Uterus (tissue), 4 donors: ENCODE results near the gene BBS9. TPM values are rescaled to one million over a fixed set of nuclear protein-coding genes. Genes with fewer than 3 reads are reported as not detected.
"Not testable (repeated sequence)": the region's sequence is repeated elsewhere in the genome, so short reads cannot be mapped to it uniquely, and the experiment has no call there.

Experiments
- DNase-seq, 2 donors: peaks; one replicate each; pipeline ENCODE4 v3.0.0-alpha.2; 2019 to 2020
- H3K27ac ChIP-seq, 2 donors: fragments of 200-600 bp; sonication (generic); 1 replicate in 1 of 2; 2 replicates in 1 of 2; pipeline ENCODE4 v1.5.1; 2016 to 2018
- H3K27me3 ChIP-seq, 2 donors: fragments of 200-600 bp; sonication (generic); one replicate each; pipeline ENCODE4 v1.5.1; 2018 to 2019; ENCODE audit warnings: control low read depth in 1 of 2
- H3K36me3 ChIP-seq, 2 donors: fragments of 200-600 bp; sonication (generic); one replicate each; pipeline ENCODE4 v1.5.1; 2019; ENCODE audit warnings: control low read depth in 1 of 2
- H3K4me1 ChIP-seq, 2 donors: fragments of 200-600 bp; sonication (generic); one replicate each; pipeline ENCODE4 v1.5.1; 2018 to 2019; ENCODE audit warnings: control low read depth in 1 of 2
- H3K4me3 ChIP-seq, 2 donors: fragments of 200-600 bp; sonication (generic); 1 replicate in 1 of 2; 2 replicates in 1 of 2; pipeline ENCODE4 v1.5.1; 2018 to 2019; ENCODE audit warnings: mild to moderate bottlenecking in 1 of 2
- H3K9me3 ChIP-seq, 2 donors: fragments of 200-600 bp; sonication (generic); one replicate each; pipeline ENCODE4 v1.5.1; 2019; ENCODE audit warnings: control low read depth in 1 of 2
- POLR2A ChIP-seq, 2 donors: fragments of 450-650 bp; IDR thresholded peaks; one replicate each; pipeline ENCODE4 v1.6.1; 2016; ENCODE audit warnings: antibody characterized with exemption in 2 of 2, mild to moderate bottlenecking in 1 of 2, moderate library complexity in 1 of 2
- intact Hi-C: fragments of 100-400 bp; cut with DNase I; formaldehyde crosslinking; loops from one replicate; pipeline ENCODE4 v1.15.1; 2023; ENCODE audit warnings: low total_unique reads
- total RNA-seq, 4 donors: library from RNA; depleted of rRNA in 3 of 4; stranded (reverse); fragments of >200 nt in 3 of 4; gene quantifications; one replicate each; pipeline versions ENCODE4 v1.1.0 to v1.2.4, GENCODE V29; 2014 to 2023
- TF ChIP-seq, protein P1 (sequence below), 4 experiments: fragments of 200-600 bp in 2 of 4; fragments of 450-650 bp in 2 of 4; sonication (generic) in 2 of 4; IDR thresholded peaks; one replicate each; pipeline ENCODE4 v1.5.1; 2016 to 2019; ENCODE audit warnings: antibody characterized with exemption in 4 of 4, mild to moderate bottlenecking in 2 of 4, moderate library complexity in 1 of 4
- donor health status: DM: yes; HTN: yes; CAD: no.

Gene BBS9
- total RNA-seq, 4 donors from 2014 or later = 24.1 to 77.4 (median 39.4) TPM

DNA sequence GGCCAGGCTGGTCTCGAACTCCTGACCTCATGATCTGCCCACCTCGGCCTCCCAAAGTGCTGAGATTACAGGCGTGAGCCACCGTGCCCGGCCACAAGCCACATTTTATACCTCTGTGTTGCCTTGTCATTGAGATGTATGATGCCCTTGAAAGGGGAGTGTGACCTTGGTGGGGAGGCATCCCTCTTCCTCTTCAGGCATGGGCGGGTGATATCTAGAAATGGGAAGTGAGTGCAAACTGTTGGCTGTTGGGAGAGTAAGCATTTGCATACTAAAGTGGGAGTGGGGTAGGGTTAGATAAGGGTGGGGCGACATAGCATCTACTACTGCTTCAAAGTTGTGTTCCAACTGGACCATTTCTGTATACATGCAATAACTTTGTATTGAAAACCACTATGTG is 40.2 kb upstream of the BBS9 start:
- H3K27ac ChIP-seq = no peak overlapping the region
- intact Hi-C loops = no loop called here

DNA sequence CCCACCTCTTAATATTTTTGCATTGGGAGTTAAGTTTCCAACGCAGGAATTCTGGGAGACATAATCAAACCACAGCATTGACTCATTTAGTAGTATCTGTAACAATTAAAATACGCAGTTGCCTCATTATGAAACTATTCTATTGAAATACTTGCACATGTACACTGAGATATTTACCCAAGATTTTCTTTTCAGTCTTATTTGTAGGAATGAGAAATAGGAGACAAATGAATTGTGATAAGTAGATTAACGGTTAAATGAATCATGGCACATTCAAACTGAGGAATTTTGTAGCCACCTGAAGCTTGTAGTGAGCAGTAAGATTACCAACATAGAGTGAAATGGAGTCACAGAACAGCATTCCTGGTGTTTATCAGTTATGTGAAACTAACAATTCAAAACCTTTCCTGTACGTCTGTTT is 38.2 kb upstream of the BBS9 start:
- Histone ChIP-seq H3K9me3 (no peaks in the 10 kb centered on the region), H3K27ac (no peak overlapping the region), H3K36me3 (no peaks in the 10 kb centered on the region), H3K4me3 (no peak overlapping the region), H3K4me1 (no peaks in the 10 kb centered on the region), H3K27me3 (no peaks in the 10 kb centered on the region)
- DNase-seq = no peak
- TF ChIP-seq, protein P1, sequence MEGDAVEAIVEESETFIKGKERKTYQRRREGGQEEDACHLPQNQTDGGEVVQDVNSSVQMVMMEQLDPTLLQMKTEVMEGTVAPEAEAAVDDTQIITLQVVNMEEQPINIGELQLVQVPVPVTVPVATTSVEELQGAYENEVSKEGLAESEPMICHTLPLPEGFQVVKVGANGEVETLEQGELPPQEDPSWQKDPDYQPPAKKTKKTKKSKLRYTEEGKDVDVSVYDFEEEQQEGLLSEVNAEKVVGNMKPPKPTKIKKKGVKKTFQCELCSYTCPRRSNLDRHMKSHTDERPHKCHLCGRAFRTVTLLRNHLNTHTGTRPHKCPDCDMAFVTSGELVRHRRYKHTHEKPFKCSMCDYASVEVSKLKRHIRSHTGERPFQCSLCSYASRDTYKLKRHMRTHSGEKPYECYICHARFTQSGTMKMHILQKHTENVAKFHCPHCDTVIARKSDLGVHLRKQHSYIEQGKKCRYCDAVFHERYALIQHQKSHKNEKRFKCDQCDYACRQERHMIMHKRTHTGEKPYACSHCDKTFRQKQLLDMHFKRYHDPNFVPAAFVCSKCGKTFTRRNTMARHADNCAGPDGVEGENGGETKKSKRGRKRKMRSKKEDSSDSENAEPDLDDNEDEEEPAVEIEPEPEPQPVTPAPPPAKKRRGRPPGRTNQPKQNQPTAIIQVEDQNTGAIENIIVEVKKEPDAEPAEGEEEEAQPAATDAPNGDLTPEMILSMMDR (IDR thresholded peaks at IDR 0.05) = no peak
- no peak for TF ChIP-seq POLR2A (IDR thresholded peaks at IDR 0.05)
- intact Hi-C loops = no loop called here

More for the DNA sequence above, 40.2 kb upstream of the BBS9 start:
- H3K36me3 ChIP-seq = no peaks in the 10 kb centered on the region
- H3K4me1 ChIP-seq = no peaks in the 10 kb centered on the region
- H3K9me3 ChIP-seq = no peaks in the 10 kb centered on the region
- H3K4me3 ChIP-seq = no peak overlapping the region
- DNase-seq = no peak
- H3K27me3 ChIP-seq = no peaks in the 10 kb centered on the region
- TF ChIP-seq POLR2A (IDR thresholded peaks at IDR 0.05) = no peak
- TF ChIP-seq, protein P1 (IDR thresholded peaks at IDR 0.05) = no peak

DNA sequence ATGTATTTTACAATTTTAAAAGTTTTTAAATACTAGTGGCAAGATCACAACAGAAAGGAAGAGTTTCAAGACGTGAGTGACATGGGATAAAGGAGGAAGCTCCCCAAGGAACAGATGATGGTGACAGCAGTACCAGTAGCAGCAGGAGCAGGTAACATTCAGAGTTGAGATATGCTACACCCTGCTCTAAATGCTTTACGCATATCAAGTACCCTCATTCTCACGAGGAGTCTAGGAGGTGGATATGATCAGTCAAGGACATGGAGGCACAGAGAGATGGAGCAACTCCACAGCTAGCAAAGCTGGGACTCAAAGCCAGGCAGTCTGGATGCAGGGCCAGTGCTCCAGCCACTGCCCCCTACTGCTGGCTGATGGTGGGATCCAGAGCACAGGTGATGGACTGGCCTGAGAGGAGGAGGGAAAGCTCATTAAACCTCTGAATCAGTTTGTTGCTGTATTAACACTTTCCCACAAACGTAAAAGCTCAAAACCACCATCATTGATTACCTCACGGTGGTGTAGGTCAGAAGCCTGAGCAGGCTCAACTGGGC is 37.6 kb upstream of the BBS9 start:
- no peaks in the 10 kb centered on the region for H3K4me1 ChIP-seq
- TF ChIP-seq, protein P1 (IDR thresholded peaks at IDR 0.05) = no peak
- TF ChIP-seq POLR2A (IDR thresholded peaks at IDR 0.05) = no peak
- H3K9me3 ChIP-seq = no peaks in the 10 kb centered on the region
- H3K4me3 ChIP-seq = no peak overlapping the region
- intact Hi-C loops = no loop called here
- no peak overlapping the region for H3K27ac ChIP-seq
- no peaks in the 10 kb centered on the region for H3K36me3 ChIP-seq
- no peak for DNase-seq
- no peaks in the 10 kb centered on the region for H3K27me3 ChIP-seq

DNA sequence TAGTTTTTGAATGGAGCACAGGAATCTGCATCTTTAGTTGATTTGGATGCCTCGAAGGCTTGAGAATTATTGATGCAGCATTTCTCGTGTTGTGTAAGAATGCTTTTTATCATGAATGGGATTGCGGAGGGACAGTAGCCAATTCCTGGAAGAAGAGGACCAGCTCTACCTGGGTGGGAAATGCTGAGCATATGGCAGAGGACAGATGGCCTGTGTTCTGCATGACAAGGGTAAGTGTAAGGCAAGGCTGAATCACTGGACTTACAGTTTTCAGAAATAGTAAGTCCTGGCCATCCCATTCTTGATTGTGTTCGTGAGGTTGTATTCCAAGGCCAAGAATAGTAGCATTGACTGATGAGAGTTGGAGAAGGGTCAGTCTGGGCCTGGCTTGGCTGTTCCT is 36.1 kb upstream of the BBS9 start:
- no peaks in the 10 kb centered on the region for H3K4me1 ChIP-seq
- no peak for DNase-seq
- H3K36me3 ChIP-seq = no peaks in the 10 kb centered on the region
- no peaks in the 10 kb centered on the region for H3K9me3 ChIP-seq
- H3K27ac ChIP-seq = no peak overlapping the region
- no peaks in the 10 kb centered on the region for H3K27me3 ChIP-seq
- intact Hi-C loops = no loop called here
- H3K4me3 ChIP-seq = no peak overlapping the region
- TF ChIP-seq, protein P1 (IDR thresholded peaks at IDR 0.05) = no peak
- no peak for TF ChIP-seq POLR2A (IDR thresholded peaks at IDR 0.05)

DNA sequence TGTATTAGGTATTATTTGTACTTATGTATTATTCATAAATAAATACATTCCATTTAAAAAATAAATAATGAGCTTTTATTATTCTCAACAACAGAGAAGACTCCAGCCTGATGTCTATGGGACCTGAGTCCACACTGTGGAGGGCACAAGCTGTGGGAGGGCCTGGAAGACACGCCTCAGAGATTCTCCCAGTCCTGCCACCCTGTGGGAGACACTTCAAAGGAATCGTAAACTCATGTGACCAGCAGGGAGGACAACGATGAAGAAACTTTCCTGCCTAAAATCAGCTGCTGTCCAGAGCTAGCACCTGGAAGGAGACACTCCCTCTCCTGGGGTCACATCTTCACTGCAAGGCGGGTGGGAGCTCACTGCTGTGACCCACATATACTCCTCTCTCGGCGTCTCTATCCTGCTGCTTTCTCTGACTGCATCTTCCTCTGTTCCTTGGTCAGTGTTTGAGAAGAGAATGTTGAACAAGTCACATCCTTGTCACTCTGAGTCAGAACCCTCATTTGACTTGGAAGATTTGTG is 34.6 kb upstream of the BBS9 start:
- H3K4me1 ChIP-seq, intact Hi-C loops, H3K4me3 ChIP-seq, H3K9me3 ChIP-seq, DNase-seq, H3K36me3 ChIP-seq, H3K27ac ChIP-seq, H3K27me3 ChIP-seq: not testable (repeated sequence)
